ENCODE results near the gene PSMA5. TPM values are rescaled to one million over a fixed set of nuclear protein-coding genes. Genes with fewer than 3 reads are reported as not detected.
A peak's percentile ranks its signal among the peaks of the same experiment; 100 is the strongest.

PSMA5 gene
- total and polyA plus RNA-seq, 9 donors: 19.4 to 52.0 (median 38.1) TPM

GRCh38 chr1:109472779-109473178 is 46.5 kb upstream of the PSMA5 start:
- no peaks in the 10 kb centered on the region for H3K4me1 ChIP-seq (ENCODE audit: insufficient read depth)
- TF ChIP-seq POLR2A (IDR thresholded peaks at IDR 0.05): no peak
- 50 to 63% (median 63%) methylated on average over 3 of the region's 3 CpGs for WGBS, 3 donors
- DNase-seq: no peak
- H3K4me3 ChIP-seq: no peak overlapping the region
- H3K9me3 ChIP-seq: no peaks in the 10 kb centered on the region
- H3K27me3 ChIP-seq: no peaks in the 10 kb centered on the region
- no peak overlapping the region for H3K27ac ChIP-seq
- intact Hi-C loops (cut with DNase I): no loop called here
- no peaks in the 10 kb centered on the region for H3K36me3 ChIP-seq

- no peak for DNase-seq
- WGBS, 3 donors: 43 to 65% (median 64%) methylated on average over 6 of the region's 6 CpGs
These were observed 44.0 kb upstream of the PSMA5 start for GRCh38 chr1:109470245-109470644.

GRCh38 chr1:109468903-109469302 is 42.7 kb upstream of the PSMA5 start:
- no peak for TF ChIP-seq EP300 (IDR thresholded peaks at IDR 0.05)
- no peak for TF ChIP-seq POLR2A (IDR thresholded peaks at IDR 0.05)
- TF ChIP-seq CTCF (IDR thresholded peaks at IDR 0.05): no peak

More at GRCh38 chr1:109470245-109470644, 44.0 kb upstream of the PSMA5 start:
- Histone ChIP-seq H3K9me3 (no peaks in the 10 kb centered on the region), H3K4me3 (no peak overlapping the region), H3K36me3 (no peaks in the 10 kb centered on the region), H3K4me1 (ENCODE audit: insufficient read depth) (no peaks in the 10 kb centered on the region), H3K27me3 (no peaks in the 10 kb centered on the region), H3K27ac (no peak overlapping the region)
- intact Hi-C loops (cut with DNase I): no loop called here
- TF ChIP-seq EP300 (IDR thresholded peaks at IDR 0.05): no peak
- TF ChIP-seq POLR2A (IDR thresholded peaks at IDR 0.05): no peak
- TF ChIP-seq CTCF (IDR thresholded peaks at IDR 0.05): no peak

GRCh38 chr1:109468061-109468460 is 41.8 kb upstream of the PSMA5 start:
- WGBS, 3 donors: 79 to 96% (median 84%) methylated on average over 1 of the region's 1 CpG
- no peak overlapping the region for H3K27ac ChIP-seq
- intact Hi-C loops (cut with DNase I): no loop called here
- no peaks in the 10 kb centered on the region for H3K36me3 ChIP-seq
- no peak for TF ChIP-seq POLR2A (IDR thresholded peaks at IDR 0.05)
- no peak for TF ChIP-seq EP300 (IDR thresholded peaks at IDR 0.05)
- no peaks in the 10 kb centered on the region for H3K4me1 ChIP-seq (ENCODE audit: insufficient read depth)
- DNase-seq: no peak
- no peaks in the 10 kb centered on the region for H3K9me3 ChIP-seq
- H3K4me3 ChIP-seq: no peak overlapping the region
- no peaks in the 10 kb centered on the region for H3K27me3 ChIP-seq

More at GRCh38 chr1:109468903-109469302, 42.7 kb upstream of the PSMA5 start:
- no peaks in the 10 kb centered on the region for H3K36me3 ChIP-seq
- intact Hi-C loops (cut with DNase I): no loop called here
- WGBS, 3 donors: 29 to 30% (median 29%) methylated on average over 2 of the region's 2 CpGs
- no peak overlapping the region for H3K4me3 ChIP-seq
- no peaks in the 10 kb centered on the region for H3K27me3 ChIP-seq
- H3K27ac ChIP-seq: no peak overlapping the region
- no peak for DNase-seq
- H3K9me3 ChIP-seq: no peaks in the 10 kb centered on the region
- no peaks in the 10 kb centered on the region for H3K4me1 ChIP-seq (ENCODE audit: insufficient read depth)

- TF ChIP-seq CTCF (IDR thresholded peaks at IDR 0.05) (no peak), POLR2A (IDR thresholded peaks at IDR 0.05) (no peak), EP300 (IDR thresholded peaks at IDR 0.05) (no peak)
- no peak for DNase-seq
- H3K36me3 ChIP-seq: no peaks in the 10 kb centered on the region
- no peak overlapping the region for H3K27ac ChIP-seq
- no peaks in the 10 kb centered on the region for H3K9me3 ChIP-seq
- H3K27me3 ChIP-seq: no peaks in the 10 kb centered on the region
- intact Hi-C loops (cut with DNase I): no loop called here
- peak overlapping the region; percentile 70 for H3K4me3 ChIP-seq
- no peaks in the 10 kb centered on the region for H3K4me1 ChIP-seq (ENCODE audit: insufficient read depth)
- 21 to 34% (median 27%) methylated on average over 22 to 23 of the region's 23 CpGs for WGBS, 3 donors
These were observed 41.1 kb upstream of the PSMA5 start for GRCh38 chr1:109467301-109467777.
